Skeletal muscle tissue (tissue), 4 donors: ENCODE data around the gene CLMP. TPM values are rescaled to one million over a fixed set of nuclear protein-coding genes. Genes with fewer than 3 reads are reported as not detected.
"Not testable (repeated sequence)": the region's sequence is repeated elsewhere in the genome, so short reads cannot be mapped to it uniquely, and the experiment has no call there.

Experiments used
- H3K27ac ChIP-seq: one replicate; pipeline ENCODE4 v1.7.0; 2013; ENCODE audit warnings: mild to moderate bottlenecking, low read depth, low read length, inconsistent platforms
- H3K27me3 ChIP-seq, 3 donors: one replicate each; pipeline ENCODE4 v1.7.0; 2013; ENCODE audit warnings: low read length in 3 of 3; ENCODE audit not compliant: control insufficient read depth in 3 of 3, insufficient read depth in 3 of 3
- H3K36me3 ChIP-seq, 3 donors: one replicate each; pipeline ENCODE4 v1.7.0; 2013; ENCODE audit warnings: low read length in 3 of 3; ENCODE audit not compliant: control insufficient read depth in 3 of 3, insufficient read depth in 3 of 3
- H3K4me1 ChIP-seq, 3 donors: one replicate each; pipeline ENCODE4 v1.7.0; 2013; ENCODE audit warnings: low read length in 3 of 3, mild to moderate bottlenecking in 3 of 3; ENCODE audit not compliant: control insufficient read depth in 3 of 3, insufficient read depth in 3 of 3
- H3K4me3 ChIP-seq, 3 donors: one replicate each; pipeline ENCODE4 v1.7.0; 2013; ENCODE audit warnings: low read length in 3 of 3
- H3K9ac ChIP-seq, 3 donors: one replicate each; pipeline ENCODE4 v1.7.0; 2013; ENCODE audit warnings: low read length in 3 of 3, mild to moderate bottlenecking in 3 of 3, moderate library complexity in 2 of 3, low read depth in 1 of 3
- H3K9me3 ChIP-seq, 3 donors: one replicate each; pipeline ENCODE4 v1.7.0; 2013; ENCODE audit warnings: low read length in 3 of 3; ENCODE audit not compliant: control insufficient read depth in 3 of 3
- total RNA-seq: library from RNA; depleted of rRNA; stranded (reverse); fragments of >200 nt; gene quantifications from one replicate; pipeline ENCODE4 v1.2.3, GENCODE V29; 2014
- donor health status: Osteomylitis.

The CLMP gene
- total RNA-seq, 1 donor from 2014 or later: 8.9 TPM

DNA sequence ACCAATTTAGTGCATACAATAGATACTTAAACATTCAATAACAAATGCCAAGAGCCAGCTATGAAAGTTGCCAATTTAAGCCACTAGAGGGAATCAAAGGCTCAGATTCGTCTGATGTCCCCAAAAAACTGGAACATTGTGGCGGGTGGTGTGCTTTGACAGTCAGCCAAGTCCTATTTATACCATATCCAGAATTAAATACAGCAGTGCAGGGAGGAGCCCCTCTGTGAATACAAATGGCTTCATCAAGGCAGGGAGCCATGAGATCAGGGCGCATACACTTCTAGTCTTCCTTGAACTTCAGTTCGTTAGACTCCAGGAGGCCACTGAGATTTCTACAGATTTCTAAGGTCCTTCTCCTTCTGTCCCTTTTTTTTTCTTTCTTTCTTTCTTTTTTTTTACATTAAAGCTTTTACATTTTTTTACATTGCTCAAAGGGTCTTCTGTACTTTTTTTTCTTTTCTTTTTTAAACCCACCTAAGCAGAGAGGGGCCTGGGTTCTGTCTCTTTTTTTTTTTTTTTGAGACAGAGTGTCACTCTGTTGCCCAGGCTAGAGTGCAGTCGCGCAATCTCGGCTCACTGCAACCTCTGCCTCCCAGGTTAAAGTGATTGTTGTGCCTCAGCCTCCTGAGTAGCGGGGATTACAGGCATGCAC is 91.6 kb downstream of the CLMP start:
- peak overlapping the region; percentile 13 for H3K27ac ChIP-seq
- H3K9me3 ChIP-seq: no peaks in the 10 kb centered on the region
- H3K27me3 ChIP-seq: no peaks in the 10 kb centered on the region
- no peak overlapping the region for H3K4me3 ChIP-seq
- no peaks in the 10 kb centered on the region for H3K36me3 ChIP-seq
- peak overlapping the region in 2 of 3 donors; percentile 41 to 50 for H3K9ac ChIP-seq
- H3K4me1 ChIP-seq: peaks cover 4 to 8% (median 8%) of the 10 kb centered on the region in 3 donors

DNA sequence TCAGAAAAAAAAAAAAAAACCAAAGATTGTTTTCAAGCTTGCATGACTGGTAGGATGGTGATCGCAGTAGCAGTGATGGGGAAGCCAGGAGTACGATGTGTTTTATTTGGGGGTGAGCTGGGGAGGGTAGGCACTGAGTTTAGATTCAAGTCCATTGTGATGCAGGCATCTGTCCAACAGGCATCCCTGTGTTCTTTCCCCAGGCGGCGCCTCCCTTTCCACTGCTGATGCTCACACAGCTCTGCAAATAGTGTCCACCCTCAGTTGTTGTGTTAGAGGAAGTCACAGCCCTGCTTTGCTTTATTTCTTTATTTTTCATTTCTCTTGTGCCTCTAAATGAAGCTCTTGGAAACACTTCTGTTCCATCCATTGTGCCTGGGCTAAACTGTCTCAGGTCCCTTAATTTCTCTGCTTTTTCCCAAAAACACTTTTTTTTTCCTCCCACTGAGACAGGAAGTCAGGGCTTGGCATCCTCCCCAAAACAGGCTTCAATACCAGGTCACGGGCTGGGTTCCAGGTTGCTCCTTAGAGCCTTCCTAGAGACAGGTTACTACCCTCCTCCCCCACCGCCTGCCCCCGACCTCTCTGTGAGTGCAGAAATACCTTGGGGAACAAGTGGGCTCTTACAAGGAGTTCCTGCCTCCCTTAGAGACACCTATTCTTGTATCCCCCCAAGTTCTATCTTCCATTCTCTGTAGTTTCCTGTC is 94.5 kb downstream of the CLMP start:
- Histone ChIP-seq H3K4me1 (peaks cover 4 to 8% (median 8%) of the 10 kb centered on the region in 3 donors), H3K9ac (no peak overlapping the region), H3K9me3 (no peaks in the 10 kb centered on the region), H3K27me3 (no peaks in the 10 kb centered on the region), H3K4me3 (no peak overlapping the region), H3K27ac (no peak overlapping the region), H3K36me3 (no peaks in the 10 kb centered on the region)

DNA sequence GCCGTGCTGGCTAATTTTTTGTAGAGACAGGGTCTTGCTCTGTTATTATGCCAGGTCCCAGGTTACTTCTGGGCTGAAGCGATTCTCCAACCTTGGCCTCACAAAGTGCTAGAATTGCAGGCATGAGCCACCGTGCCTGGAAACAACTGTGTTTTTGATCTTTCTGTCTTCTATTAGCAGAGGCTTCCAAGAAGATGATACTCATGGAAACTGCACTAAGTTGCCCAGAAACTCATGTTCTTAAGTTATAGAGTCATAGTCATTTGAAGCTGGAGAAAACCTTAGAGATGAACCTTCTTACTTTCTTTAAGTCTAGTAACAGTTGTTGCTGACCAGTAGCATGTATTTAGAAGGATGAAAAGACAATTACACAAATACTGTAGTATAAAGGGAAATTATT is 96.1 kb downstream of the CLMP start:
- Histone ChIP-seq H3K4me3 (no peak overlapping the region), H3K4me1 (peaks cover 4 to 8% (median 8%) of the 10 kb centered on the region in 3 donors), H3K36me3 (no peaks in the 10 kb centered on the region), H3K9ac (no peak overlapping the region), H3K9me3 (no peaks in the 10 kb centered on the region), H3K27ac (no peak overlapping the region), H3K27me3 (no peaks in the 10 kb centered on the region)

DNA sequence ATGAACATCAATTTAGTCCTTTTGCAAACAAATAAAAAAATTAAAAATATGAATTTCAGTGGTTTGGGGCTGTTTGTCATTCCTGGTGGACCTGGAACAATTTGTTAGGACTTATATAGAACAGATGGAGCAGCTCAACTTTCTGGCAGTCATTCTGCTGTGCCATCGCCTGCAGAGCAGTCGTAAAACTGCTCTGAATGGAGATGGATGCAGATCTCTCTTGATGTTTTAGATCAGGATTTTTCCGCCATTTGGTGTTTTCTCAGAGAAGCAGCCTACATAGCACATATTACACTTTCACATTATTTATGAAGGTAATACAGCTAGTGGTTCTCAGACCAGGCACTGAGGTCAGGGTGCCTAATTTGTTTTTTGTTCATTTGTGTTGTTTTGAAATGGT is 101.3 kb downstream of the CLMP start:
- Histone ChIP-seq H3K36me3 (no peaks in the 10 kb centered on the region), H3K9ac (no peak overlapping the region), H3K27me3 (no peaks in the 10 kb centered on the region)

DNA sequence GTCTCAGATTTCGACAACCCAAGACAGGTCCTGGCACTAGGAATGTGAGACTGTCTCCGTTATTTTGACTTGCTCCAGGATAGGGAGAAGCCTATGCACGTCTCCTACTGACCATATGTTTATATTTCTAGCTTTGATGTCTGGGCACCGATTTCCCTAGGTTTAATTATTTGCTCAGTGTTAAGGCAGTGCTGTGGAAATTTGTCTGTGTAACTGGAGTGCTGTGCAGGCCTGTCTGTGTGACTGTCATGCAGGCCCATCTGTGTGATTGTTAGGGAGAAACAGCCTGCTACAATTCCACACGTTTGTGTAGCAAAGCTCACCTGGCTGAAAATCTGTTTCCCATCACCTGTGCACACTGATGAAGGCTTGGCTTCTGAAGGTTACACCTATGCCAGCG is 103.5 kb downstream of the CLMP start:
- Histone ChIP-seq H3K4me1 (peaks cover 0 to 1% (median 0%) of the 10 kb centered on the region in 3 donors), H3K27ac (no peak overlapping the region), H3K9me3 (no peaks in the 10 kb centered on the region), H3K27me3 (no peaks in the 10 kb centered on the region), H3K4me3 (no peak overlapping the region), H3K9ac (no peak overlapping the region), H3K36me3 (no peaks in the 10 kb centered on the region)

More for the DNA sequence above, 101.3 kb downstream of the CLMP start:
- Histone ChIP-seq H3K4me3 (no peak overlapping the region), H3K4me1 (no peaks in the 10 kb centered on the region), H3K27ac (no peak overlapping the region), H3K9me3 (no peaks in the 10 kb centered on the region)

DNA sequence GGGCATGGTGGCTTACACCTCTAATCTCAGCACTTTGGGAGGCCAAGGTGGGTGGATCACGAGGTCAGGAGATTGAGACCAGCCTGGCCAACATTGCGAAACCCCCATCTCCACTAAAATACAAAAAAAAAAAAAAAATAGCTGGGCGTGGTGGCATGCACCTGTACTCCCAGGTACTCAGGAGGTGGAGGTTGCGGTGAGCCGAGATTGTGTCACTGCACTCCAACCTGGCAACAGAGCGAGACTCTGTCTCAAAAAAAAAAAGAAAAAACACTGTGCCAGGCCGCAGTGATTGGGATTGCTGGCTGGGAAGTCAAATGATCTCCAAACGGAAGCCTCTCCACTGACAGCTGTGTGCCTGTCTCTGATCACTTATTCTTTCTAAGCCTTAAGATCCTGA is 104.9 kb downstream of the CLMP start:
- H3K9me3 ChIP-seq, H3K4me1 ChIP-seq, H3K36me3 ChIP-seq, H3K9ac ChIP-seq, H3K4me3 ChIP-seq, H3K27me3 ChIP-seq, H3K27ac ChIP-seq: not testable (repeated sequence)

DNA sequence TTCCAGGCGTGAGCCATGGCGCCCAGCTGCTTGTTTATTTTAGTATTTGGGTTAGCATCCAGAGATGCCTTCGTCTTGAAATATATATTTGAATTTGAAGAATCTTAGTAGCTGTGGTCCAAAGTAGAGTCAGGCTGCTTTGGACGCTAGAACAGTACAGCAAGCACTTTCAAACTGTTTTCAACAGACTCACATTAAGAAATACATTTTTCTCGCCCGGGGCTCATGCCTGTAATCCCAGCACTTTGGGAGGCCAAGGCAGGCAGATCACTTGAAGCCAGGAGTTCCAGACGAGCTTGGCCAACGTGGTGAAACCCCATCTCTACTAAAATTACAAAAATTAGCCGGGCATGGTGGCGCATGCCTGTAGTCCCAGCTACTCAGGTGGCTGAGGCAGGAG is 106.2 kb downstream of the CLMP start:
- not testable (repeated sequence) for H3K9ac ChIP-seq, H3K9me3 ChIP-seq, H3K27me3 ChIP-seq, H3K27ac ChIP-seq, H3K4me3 ChIP-seq, H3K4me1 ChIP-seq, H3K36me3 ChIP-seq

DNA sequence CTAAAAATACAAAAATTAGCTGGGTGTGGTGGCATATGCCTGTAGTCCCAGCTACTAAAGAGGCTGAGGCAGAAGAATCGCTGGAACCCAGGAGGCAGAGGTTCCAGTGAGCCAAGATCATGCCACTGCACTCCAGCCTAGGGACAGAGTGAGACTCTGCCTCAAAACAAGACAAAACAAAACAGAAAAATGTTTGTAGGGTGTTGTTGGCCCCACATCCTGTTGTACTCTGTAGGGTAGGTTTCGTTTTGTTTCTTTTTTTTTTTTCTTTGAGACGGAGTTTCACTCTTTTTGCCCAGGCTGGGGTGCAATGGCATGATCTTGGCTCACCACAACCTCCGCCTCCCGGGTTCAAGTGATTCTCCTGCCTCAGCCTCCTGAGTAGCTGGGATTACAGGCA is 107.4 kb downstream of the CLMP start:
- H3K9ac ChIP-seq, H3K4me3 ChIP-seq, H3K27me3 ChIP-seq, H3K9me3 ChIP-seq, H3K36me3 ChIP-seq, H3K27ac ChIP-seq: not testable (repeated sequence)
- H3K4me1 ChIP-seq: peaks cover 3 to 15% (median 11%) of the 10 kb centered on the region in 3 donors

DNA sequence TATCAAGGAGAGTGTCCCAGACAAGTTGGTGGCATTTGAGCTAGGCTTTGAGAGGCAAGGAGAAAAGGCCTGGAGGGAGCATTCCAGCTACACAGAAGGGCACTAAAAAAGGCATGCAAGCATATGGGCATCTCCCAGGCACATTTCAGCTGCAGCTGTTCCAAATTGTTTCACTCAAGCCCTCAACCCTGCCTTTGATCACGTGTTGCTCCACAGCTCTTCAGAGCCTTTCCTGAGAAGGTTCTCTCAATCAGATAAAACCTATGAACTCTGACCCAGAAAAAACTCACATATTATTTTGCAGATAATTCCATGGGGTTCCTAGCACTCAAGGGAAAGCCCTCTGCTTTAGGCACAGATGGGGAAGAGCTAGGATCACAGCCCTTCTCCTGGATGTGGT is 108.7 kb downstream of the CLMP start:
- H3K36me3 ChIP-seq: peaks cover 0 to 3% (median 0%) of the 10 kb centered on the region in 3 donors
- H3K27ac ChIP-seq: no peak overlapping the region
- H3K4me3 ChIP-seq: no peak overlapping the region
- no peaks in the 10 kb centered on the region for H3K9me3 ChIP-seq
- peaks cover 3 to 15% (median 11%) of the 10 kb centered on the region in 3 donors for H3K4me1 ChIP-seq
- no peak overlapping the region for H3K9ac ChIP-seq
- H3K27me3 ChIP-seq: no peaks in the 10 kb centered on the region

DNA sequence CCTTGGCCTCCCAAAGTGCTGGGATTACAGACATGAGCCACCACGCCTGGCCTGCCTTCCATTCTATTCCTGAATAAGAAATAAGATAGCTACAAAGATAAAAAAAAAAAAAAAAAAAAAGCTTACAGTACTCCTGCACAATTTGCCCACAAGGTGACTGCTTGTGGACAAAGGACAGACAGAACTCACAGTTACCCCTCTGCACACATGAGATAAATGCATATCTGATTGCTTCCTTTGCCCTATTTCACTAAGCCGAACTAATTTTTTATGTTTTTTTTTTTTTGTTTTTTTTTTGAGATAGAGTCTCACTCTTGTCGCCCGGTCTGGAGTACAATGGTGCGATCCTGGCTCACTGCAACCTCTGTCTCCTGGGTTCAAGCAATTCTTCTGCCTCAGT is 109.6 kb downstream of the CLMP start:
- Histone ChIP-seq H3K36me3 (peaks cover 0 to 3% (median 0%) of the 10 kb centered on the region in 3 donors), H3K4me1 (peaks cover 3 to 15% (median 11%) of the 10 kb centered on the region in 3 donors), H3K9me3 (no peaks in the 10 kb centered on the region), H3K4me3 (no peak overlapping the region), H3K9ac (no peak overlapping the region), H3K27me3 (no peaks in the 10 kb centered on the region), H3K27ac (no peak overlapping the region)
